Left lung (tissue), 10 donors: Measurements from ENCODE around the gene RASSF7. TPM values are rescaled to one million over a fixed set of nuclear protein-coding genes. Genes with fewer than 3 reads are reported as not detected.

Experiments
- ATAC-seq: fragments of 200-7000 bp; cut with Tn5 transposase; one replicate; pipeline ENCODE4 v1.9.1; 2020; ENCODE audit warnings: moderate library complexity
- DNase-seq, 4 donors: peaks; one replicate each; pipeline ENCODE4 v3.0.0-alpha.2; 2013 to 2020
- H3K27ac ChIP-seq, 2 donors: fragments of 200-600 bp; sonication (generic) in 1 of 2; one replicate each; pipeline versions ENCODE4 v1.5.0 to v1.8.0; 2020 to 2021
- H3K27me3 ChIP-seq, 2 donors: fragments of 200-600 bp; sonication (generic) in 1 of 2; one replicate each; pipeline versions ENCODE4 v1.5.0 to v1.8.0; 2020 to 2021
- H3K36me3 ChIP-seq, 2 donors: fragments of 200-600 bp; sonication (generic) in 1 of 2; one replicate each; pipeline versions ENCODE4 v1.5.0 to v1.8.0; 2020 to 2021
- H3K4me1 ChIP-seq, 2 donors: fragments of 200-600 bp; one replicate each; pipeline ENCODE4 v1.8.0; 2021
- H3K4me3 ChIP-seq, 2 donors: fragments of 200-600 bp; sonication (generic) in 1 of 2; one replicate each; pipeline versions ENCODE4 v1.5.0 to v1.8.0; 2020 to 2021; ENCODE audit warnings: mild to moderate bottlenecking in 1 of 2
- H3K9me3 ChIP-seq, 2 donors: fragments of 200-600 bp; sonication (generic) in 1 of 2; one replicate each; pipeline versions ENCODE4 v1.5.0 to v1.8.0; 2020 to 2021
- intact Hi-C, 2 donors: fragments of 100-400 bp; cut with DNase I; formaldehyde crosslinking; loops; one replicate each; pipeline versions ENCODE4 v1.11.2 to v1.14.2; 2022
- polyA plus RNA-seq, 6 donors: library from polyadenylated mRNA; unstranded; fragments of 120-200 nt; gene quantifications; one replicate each; pipeline ENCODE4 v1.2.1, GENCODE V29; 2013; ENCODE audit not compliant: insufficient read length in 6 of 6
- total RNA-seq, 2 donors: library from RNA; stranded (reverse); fragmentation: NEBNext Ultra II Directional; extraction: Animal tissue kit (Norgen Biotek cat#: 25700); gene quantifications; one replicate each; pipeline ENCODE4 v1.2.1, GENCODE V29; 2021
- TF ChIP-seq, protein P1 (sequence below), 2 donors: fragments of 200-600 bp; sonication (generic) in 1 of 2; IDR thresholded peaks; one replicate each; pipeline versions ENCODE4 v1.5.0 to v1.8.0; 2021; ENCODE audit warnings: antibody characterized with exemption in 2 of 2
- donor health status: DM: no; HTN: yes; CAD: no.
- donor health status: DM: no; HTN: no; CAD: no.

Gene RASSF7
- total and polyA plus RNA-seq, 8 donors: 17.6 to 57.2 (median 28.8) TPM

DNA sequence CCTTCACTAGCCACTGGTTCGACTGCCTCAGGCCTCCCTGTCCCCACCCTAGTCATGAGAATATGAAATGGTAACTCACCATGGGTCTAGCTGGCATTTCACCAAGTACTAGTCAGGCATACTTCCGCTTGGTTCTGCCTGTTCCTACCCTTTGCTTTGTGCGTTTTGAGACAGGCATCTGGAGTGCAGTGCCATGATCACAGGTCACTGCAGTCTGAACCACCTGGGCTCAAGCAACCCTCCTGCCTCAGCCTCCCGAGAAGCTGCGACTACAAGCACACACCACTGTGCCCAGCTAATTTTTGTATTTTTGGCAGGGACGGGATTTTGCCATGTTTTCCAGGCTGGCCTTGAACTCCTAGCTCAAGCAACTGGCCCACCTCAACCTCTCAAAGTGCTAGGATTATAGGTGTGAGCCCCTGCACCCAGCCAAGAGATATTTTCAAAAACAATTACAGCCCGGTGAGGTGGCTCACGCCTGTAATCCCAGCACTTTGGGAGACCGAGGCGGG, 39.5 kb upstream of the RASSF7 start:
- intact Hi-C loops: no loop called here
- Histone ChIP-seq H3K9me3 (peaks cover 0 to 6% of the 10 kb centered on the region in 2 donors), H3K4me3 (no peak overlapping the region), H3K27me3 (no peaks in the 10 kb centered on the region), H3K27ac (no peak overlapping the region), H3K4me1 (peaks cover 0 to 9% of the 10 kb centered on the region in 2 donors), H3K36me3 (no peaks in the 10 kb centered on the region)
- ATAC-seq (no peak), DNase-seq (no peak)
- TF ChIP-seq, protein P1, sequence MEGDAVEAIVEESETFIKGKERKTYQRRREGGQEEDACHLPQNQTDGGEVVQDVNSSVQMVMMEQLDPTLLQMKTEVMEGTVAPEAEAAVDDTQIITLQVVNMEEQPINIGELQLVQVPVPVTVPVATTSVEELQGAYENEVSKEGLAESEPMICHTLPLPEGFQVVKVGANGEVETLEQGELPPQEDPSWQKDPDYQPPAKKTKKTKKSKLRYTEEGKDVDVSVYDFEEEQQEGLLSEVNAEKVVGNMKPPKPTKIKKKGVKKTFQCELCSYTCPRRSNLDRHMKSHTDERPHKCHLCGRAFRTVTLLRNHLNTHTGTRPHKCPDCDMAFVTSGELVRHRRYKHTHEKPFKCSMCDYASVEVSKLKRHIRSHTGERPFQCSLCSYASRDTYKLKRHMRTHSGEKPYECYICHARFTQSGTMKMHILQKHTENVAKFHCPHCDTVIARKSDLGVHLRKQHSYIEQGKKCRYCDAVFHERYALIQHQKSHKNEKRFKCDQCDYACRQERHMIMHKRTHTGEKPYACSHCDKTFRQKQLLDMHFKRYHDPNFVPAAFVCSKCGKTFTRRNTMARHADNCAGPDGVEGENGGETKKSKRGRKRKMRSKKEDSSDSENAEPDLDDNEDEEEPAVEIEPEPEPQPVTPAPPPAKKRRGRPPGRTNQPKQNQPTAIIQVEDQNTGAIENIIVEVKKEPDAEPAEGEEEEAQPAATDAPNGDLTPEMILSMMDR (IDR thresholded peaks at IDR 0.05): no peak

DNA sequence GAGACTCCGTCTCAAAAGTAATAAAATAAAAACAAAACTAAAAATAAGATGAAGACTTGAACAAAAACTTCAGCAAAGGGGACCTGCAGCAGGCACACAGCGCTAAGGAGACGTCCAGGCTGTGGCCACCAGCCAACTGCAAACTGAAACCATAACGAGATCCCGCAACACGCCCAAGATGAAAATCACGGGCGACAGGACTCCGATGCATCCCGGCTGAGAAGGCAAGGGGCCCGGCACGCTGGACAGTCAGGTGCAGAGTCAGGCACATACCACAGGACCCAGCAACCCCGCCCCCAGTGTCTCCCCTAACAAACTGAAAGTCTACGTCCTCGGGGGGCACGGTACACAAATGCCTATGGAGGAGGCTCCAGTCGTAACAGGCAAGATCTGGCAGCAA, 34.6 kb upstream of the RASSF7 start:
- peaks cover 0 to 6% of the 10 kb centered on the region in 2 donors for H3K36me3 ChIP-seq
- intact Hi-C loops: no loop called here
- TF ChIP-seq, protein P1 (IDR thresholded peaks at IDR 0.05): no peak

DNA sequence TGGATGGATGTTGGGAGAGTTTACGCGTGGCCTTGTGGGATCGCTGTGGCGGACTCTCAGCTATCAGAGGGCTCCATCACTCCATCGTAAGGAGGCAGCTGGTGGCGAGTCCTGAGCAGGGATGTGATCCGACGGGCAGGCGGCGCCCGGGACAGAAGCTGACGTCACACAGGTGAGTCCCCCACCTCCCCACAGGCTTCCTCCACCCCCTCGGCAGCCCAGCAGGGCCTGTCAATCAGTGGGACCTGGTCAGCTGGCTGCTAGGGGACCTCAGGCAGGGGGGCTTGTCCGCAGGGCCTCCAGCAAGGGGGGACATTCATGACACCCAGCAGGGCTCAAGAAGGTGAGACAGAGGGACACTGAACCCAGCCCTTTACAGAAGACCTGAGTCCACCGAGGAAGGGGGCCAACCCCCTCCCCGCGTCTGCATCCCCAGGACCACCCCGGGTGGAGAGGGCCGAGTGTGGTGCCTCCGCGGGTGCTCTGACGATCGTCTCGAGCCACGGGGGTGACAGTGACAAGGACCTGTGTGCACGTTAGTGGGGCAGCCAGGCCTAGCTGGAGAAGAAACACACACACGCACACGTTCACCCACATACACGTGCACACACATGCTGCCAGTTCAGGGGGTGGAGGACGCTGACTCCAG, 32.5 kb upstream of the RASSF7 start:
- no peaks in the 10 kb centered on the region for H3K9me3 ChIP-seq
- intact Hi-C loops: no loop called here
- H3K27me3 ChIP-seq: no peaks in the 10 kb centered on the region
- no peak overlapping the region for H3K4me3 ChIP-seq
- no peak for DNase-seq
- peaks cover 0 to 27% of the 10 kb centered on the region in 2 donors for H3K36me3 ChIP-seq
- H3K27ac ChIP-seq: no peak overlapping the region
- H3K4me1 ChIP-seq: peaks cover 0 to 2% of the 10 kb centered on the region in 2 donors
- no peak for ATAC-seq
- TF ChIP-seq, protein P1 (IDR thresholded peaks at IDR 0.05): no peak

More for the DNA sequence above, 34.6 kb upstream of the RASSF7 start:
- H3K27me3 ChIP-seq: no peaks in the 10 kb centered on the region
- no peak overlapping the region for H3K27ac ChIP-seq
- H3K4me3 ChIP-seq: no peak overlapping the region
- ATAC-seq (no peak), DNase-seq (peak in 1 of 4 donors; percentile 29)
- no peaks in the 10 kb centered on the region for H3K4me1 ChIP-seq
- no peaks in the 10 kb centered on the region for H3K9me3 ChIP-seq

DNA sequence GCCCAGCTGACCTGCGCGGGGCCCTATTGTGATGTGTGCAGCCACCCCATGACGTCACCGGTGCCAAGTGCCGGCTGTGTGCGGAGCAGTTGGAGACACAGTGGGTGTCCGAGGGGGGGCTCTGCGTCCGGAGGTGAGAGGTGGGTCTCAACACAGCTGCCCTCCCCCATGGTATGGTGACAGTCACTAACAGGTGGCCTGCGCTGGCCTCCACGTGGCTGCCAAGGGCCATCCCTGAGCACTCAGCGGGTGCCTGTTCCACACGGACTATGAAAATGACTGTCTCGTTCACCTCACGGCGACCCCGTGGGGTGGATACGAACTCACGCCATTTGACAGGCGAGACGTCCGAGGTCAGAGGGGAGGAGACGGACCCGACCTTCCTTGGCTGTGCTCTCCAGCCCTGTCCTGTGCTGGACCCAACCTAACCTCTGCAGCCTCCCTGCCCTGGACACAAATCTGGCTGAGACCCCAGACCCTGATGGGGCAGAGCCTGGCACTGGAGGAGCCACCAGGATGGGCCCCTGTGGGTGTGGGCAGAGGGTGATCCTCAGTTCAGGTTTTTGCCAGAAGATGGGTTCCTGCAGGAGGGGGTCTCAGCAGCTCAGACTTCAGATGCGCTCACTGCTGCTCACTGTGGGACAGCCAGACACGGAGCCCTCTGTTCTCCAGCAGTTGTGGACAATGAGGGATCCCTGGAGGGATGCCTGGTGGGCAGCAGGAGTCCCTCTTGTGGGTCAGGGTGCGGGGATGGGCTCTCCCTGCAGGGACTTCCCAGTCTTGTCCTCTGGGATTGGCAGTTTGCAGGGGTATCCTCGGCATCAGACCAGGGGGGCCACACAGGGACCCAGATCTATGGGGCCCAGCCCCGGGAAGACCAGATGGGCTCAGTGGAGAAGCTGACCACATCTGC, 31.7 kb upstream of the RASSF7 start:
- TF ChIP-seq, protein P1 (IDR thresholded peaks at IDR 0.05): no peak
- no peak for ATAC-seq
- DNase-seq: no peak
- Histone ChIP-seq H3K27me3 (no peaks in the 10 kb centered on the region), H3K9me3 (no peaks in the 10 kb centered on the region), H3K4me1 (peaks cover 0 to 10% of the 10 kb centered on the region in 2 donors), H3K36me3 (peaks cover 0 to 32% of the 10 kb centered on the region in 2 donors), H3K27ac (no peak overlapping the region), H3K4me3 (no peak overlapping the region)
- intact Hi-C loops: no loop called here
